Smooth muscle cell (in vitro differentiated cells): ENCODE measurements around the gene SLC11A1. TPM values are rescaled to one million over a fixed set of nuclear protein-coding genes. Genes with fewer than 3 reads are reported as not detected.

Experiments used
- DNase-seq: peaks from one replicate; lab custom pipeline; 2025; ENCODE audit not compliant: unreplicated experiment; lab: John Stamatoyannopoulos, UW
- H2AFZ ChIP-seq: fragments of 200-600 bp; sonication (generic); 2 replicates; pipeline ENCODE4 v1.6.0; 2016; ENCODE audit warnings: antibody characterized with exemption, low read depth, mild to moderate bottlenecking
- H3F3A ChIP-seq: fragments of 200-600 bp; sonication (generic); 2 replicates; pipeline ENCODE4 v1.6.0; 2017; ENCODE audit warnings: antibody characterized with exemption, low read depth
- H3K27ac ChIP-seq: fragments of 200-600 bp; sonication (generic); 2 replicates; pipeline ENCODE4 v1.5.1; 2016; ENCODE audit warnings: low read depth, mild to moderate bottlenecking
- H3K27me3 ChIP-seq: fragments of 200-600 bp; sonication (generic); 2 replicates; pipeline ENCODE4 v1.6.1; 2016; ENCODE audit warnings: low read depth, mild to moderate bottlenecking
- H3K36me3 ChIP-seq: fragments of 200-600 bp; sonication (generic); 2 replicates; pipeline ENCODE4 v1.5.1; 2016; ENCODE audit warnings: low read depth
- H3K4me1 ChIP-seq: fragments of 200-600 bp; sonication (generic); 2 replicates; pipeline ENCODE4 v1.5.1; 2016; ENCODE audit warnings: low read depth
- H3K4me2 ChIP-seq: fragments of 200-600 bp; sonication (generic); 2 replicates; pipeline ENCODE4 v1.6.0; 2016; ENCODE audit warnings: mild to moderate bottlenecking
- H3K4me3 ChIP-seq: fragments of 200-600 bp; sonication (generic); 2 replicates; pipeline ENCODE4 v1.5.1; 2016; ENCODE audit warnings: mild to moderate bottlenecking
- H3K79me2 ChIP-seq: fragments of 200-600 bp; sonication (generic); 2 replicates; pipeline ENCODE4 v1.6.0; 2016; ENCODE audit warnings: low read depth, mild to moderate bottlenecking
- H3K9ac ChIP-seq: fragments of 200-600 bp; sonication (generic); 2 replicates; pipeline ENCODE4 v1.6.0; 2016; ENCODE audit warnings: low read depth
- H3K9me3 ChIP-seq: fragments of 200-600 bp; sonication (generic); replicated peaks from 2 replicates; pipeline ENCODE4 v1.5.1; 2016; ENCODE audit warnings: low read depth
- H4K20me1 ChIP-seq: fragments of 200-600 bp; sonication (generic); 2 replicates; pipeline ENCODE4 v1.6.0; 2016; ENCODE audit warnings: low read depth
- CTCF ChIP-seq: fragments of 200-600 bp; sonication (generic); IDR thresholded peaks from 2 replicates; pipeline ENCODE4 v1.5.1; 2017; ENCODE audit warnings: borderline replicate concordance, mild to moderate bottlenecking, antibody characterized with exemption; ENCODE audit not compliant: insufficient read depth, poor library complexity, severe bottlenecking
- WGBS: methylation state at CpG from one replicate; pipeline ENCODE4 v1.1.7; 2016; ENCODE audit warnings: low lambda C conversion rate; 5-methylcytosine and 5-hydroxymethylcytosine counted together
- polyA plus RNA-seq: library from polyadenylated mRNA; unstranded; fragments of >200 nt; fragmentation: Nextera tagmentation; extraction: Ambion mirVana; gene quantifications from 2 replicates; pipeline ENCODE4 v1.2.1, GENCODE V29; 2016
- total RNA-seq: library from RNA; depleted of rRNA; stranded (reverse); fragments of >200 nt; gene quantifications from 2 replicates; pipeline ENCODE4 v1.2.3, GENCODE V29; 2014

The SLC11A1 gene
- total and polyA plus RNA-seq, 2 experiments from 2014 or later: 0.31 to 0.38 TPM

GRCh38 chr2:218334531-218334930, 47.5 kb upstream of the SLC11A1 start:
- Histone ChIP-seq H3K4me1 (peaks cover 18% of the 10 kb centered on the region), H2AFZ (no peak overlapping the region), H3K4me3 (no peak overlapping the region), H3K36me3 (no peaks in the 10 kb centered on the region), H3F3A (peaks cover 10% of the 10 kb centered on the region), H3K9ac (no peak overlapping the region), H3K27me3 (no peaks in the 10 kb centered on the region), H3K9me3 (no peaks in the 10 kb centered on the region), H4K20me1 (no peaks in the 10 kb centered on the region), H3K4me2 (no peak overlapping the region), H3K79me2 (peaks cover 6% of the 10 kb centered on the region), H3K27ac (no peak overlapping the region)
- DNase-seq: no peak
- TF ChIP-seq CTCF: no peak
- WGBS: 99% methylated on average over 3 of the region's 3 CpGs

- no peak for TF ChIP-seq CTCF
- Histone ChIP-seq H3K4me3 (no peak overlapping the region), H2AFZ (no peak overlapping the region), H3K4me2 (no peak overlapping the region), H3F3A (no peaks in the 10 kb centered on the region), H3K27ac (no peak overlapping the region), H3K4me1 (no peaks in the 10 kb centered on the region), H3K79me2 (peaks cover under 1% of the 10 kb centered on the region), H3K9ac (no peak overlapping the region), H3K36me3 (no peaks in the 10 kb centered on the region), H3K27me3 (no peaks in the 10 kb centered on the region), H4K20me1 (no peaks in the 10 kb centered on the region), H3K9me3 (no peaks in the 10 kb centered on the region)
- DNase-seq: no peak
- 94% methylated on average over 9 of the region's 9 CpGs for WGBS
Measured at GRCh38 chr2:218340656-218341055, 41.4 kb upstream of the SLC11A1 start.

- Histone ChIP-seq H3K4me1 (no peaks in the 10 kb centered on the region), H3K27me3 (no peaks in the 10 kb centered on the region), H3K9me3 (no peaks in the 10 kb centered on the region), H3K4me3 (no peak overlapping the region), H3K79me2 (no peaks in the 10 kb centered on the region), H3K27ac (no peak overlapping the region), H3F3A (no peaks in the 10 kb centered on the region), H3K36me3 (no peaks in the 10 kb centered on the region), H2AFZ (no peak overlapping the region), H3K4me2 (no peak overlapping the region), H3K9ac (no peak overlapping the region), H4K20me1 (no peaks in the 10 kb centered on the region)
- no peak for DNase-seq
- 93% methylated on average over 8 of the region's 8 CpGs for WGBS
- no peak for TF ChIP-seq CTCF
Measured at GRCh38 chr2:218341381-218341780, 40.7 kb upstream of the SLC11A1 start.

GRCh38 chr2:218342837-218343236, 39.2 kb upstream of the SLC11A1 start:
- WGBS: 91% methylated on average over 5 of the region's 5 CpGs
- Histone ChIP-seq H3K79me2 (no peaks in the 10 kb centered on the region), H4K20me1 (no peaks in the 10 kb centered on the region), H3K4me2 (no peak overlapping the region), H3K4me1 (no peaks in the 10 kb centered on the region), H3K27me3 (no peaks in the 10 kb centered on the region), H3K9ac (no peak overlapping the region), H3K36me3 (no peaks in the 10 kb centered on the region), H3K27ac (no peak overlapping the region), H3F3A (no peaks in the 10 kb centered on the region), H3K9me3 (no peaks in the 10 kb centered on the region), H3K4me3 (no peak overlapping the region), H2AFZ (no peak overlapping the region)
- no peak for TF ChIP-seq CTCF
- no peak for DNase-seq
